Stimulated activated CD4-positive, alpha-beta T cell treated with anti-CD3 and anti-CD28 coated beads, Interleukin-15, amount 100 ng/mL, for 48 hours (primary cell): Measurements from ENCODE around the gene BRAT1.

Experiments
- DNase-seq, 2 donors: peaks; one replicate each; pipeline ENCODE4 v3.0.0-alpha.2; 2020; ENCODE audit warnings: low read depth in 2 of 2

BRAT1 gene

DNA sequence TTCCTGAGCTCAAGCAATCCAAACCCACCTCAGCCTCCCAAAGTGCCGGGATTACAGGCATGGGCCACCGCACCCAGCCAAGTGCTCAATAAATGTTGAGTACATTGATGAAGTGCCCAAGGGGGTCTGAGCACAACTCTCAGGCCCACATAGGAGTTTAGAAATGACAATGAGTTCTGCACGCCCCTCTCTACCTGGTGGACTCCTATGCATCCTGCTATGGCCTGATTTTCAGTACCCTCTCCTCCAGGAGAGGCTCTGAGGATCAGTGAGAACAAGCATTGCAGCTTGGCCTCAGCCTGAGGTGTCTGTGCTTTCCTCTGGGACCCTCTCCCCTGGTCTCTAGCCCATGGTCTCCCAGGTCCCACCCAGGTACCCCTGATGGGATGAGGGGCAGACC is 58.3 kb downstream of the BRAT1 start:
- DNase-seq, result no peak

DNA sequence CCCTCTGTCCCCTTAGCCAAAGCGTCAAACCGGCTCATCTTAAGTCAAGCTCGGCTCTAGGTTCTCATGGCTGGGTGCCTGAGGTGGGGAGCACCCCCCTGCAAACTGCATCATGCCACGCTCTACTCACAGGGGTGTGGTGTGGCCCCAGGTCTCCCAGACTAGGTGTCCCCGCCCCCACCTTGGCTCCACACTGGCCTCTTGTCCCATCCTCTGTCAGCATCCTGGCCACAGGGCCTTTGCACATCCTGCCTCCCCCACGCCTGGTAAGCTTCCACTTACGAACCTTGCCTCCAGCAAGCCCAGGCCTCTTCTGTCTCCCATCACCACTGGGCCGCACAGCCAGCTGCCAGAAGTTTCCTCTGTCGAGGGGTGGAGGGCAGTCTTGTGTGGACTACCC is 58.9 kb downstream of the BRAT1 start:
- no peak for DNase-seq

DNA sequence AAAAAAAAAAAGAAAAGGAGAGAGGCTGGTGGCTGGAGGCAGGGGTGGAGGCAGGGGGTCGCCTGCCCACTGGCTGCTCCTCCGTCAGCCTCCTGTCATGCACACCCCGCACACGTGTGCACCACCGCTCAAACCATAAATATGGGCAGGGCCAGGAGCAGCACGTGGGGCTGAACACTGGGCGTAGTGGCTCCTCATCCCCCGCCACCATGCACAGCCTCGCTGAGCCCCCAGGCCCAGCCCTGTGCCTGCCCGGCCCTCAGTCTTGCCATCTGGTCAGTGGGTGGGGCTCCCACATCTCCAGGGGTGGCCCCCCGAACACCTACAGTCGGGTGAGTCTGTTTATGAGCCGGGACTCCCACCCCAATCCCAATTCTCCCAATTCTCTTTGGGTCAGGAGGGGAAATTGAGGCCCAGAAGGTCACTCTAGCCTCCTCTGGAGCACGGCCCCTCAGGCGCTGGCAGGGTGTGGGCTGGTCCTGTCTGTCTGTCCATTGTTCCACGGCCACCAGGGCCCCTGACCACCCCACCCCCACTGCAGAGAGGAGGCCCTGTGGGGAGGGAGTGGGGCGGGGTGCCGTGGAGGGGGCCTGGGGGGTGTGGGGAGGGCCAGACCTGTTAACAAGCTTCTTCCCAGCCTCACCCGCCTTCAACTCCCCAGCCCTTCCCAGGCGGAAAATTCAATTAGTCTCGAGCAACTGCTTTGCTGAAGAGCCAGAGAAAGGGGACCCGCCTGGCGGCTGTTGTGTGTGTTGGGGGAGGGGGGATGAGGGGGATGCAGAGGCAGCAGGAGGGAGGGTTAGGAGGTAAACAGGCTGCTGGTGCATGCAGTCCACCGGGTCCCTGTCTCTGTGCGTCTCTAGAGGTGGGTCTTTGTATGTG is 59.7 kb downstream of the BRAT1 start:
- no peak for DNase-seq

DNA sequence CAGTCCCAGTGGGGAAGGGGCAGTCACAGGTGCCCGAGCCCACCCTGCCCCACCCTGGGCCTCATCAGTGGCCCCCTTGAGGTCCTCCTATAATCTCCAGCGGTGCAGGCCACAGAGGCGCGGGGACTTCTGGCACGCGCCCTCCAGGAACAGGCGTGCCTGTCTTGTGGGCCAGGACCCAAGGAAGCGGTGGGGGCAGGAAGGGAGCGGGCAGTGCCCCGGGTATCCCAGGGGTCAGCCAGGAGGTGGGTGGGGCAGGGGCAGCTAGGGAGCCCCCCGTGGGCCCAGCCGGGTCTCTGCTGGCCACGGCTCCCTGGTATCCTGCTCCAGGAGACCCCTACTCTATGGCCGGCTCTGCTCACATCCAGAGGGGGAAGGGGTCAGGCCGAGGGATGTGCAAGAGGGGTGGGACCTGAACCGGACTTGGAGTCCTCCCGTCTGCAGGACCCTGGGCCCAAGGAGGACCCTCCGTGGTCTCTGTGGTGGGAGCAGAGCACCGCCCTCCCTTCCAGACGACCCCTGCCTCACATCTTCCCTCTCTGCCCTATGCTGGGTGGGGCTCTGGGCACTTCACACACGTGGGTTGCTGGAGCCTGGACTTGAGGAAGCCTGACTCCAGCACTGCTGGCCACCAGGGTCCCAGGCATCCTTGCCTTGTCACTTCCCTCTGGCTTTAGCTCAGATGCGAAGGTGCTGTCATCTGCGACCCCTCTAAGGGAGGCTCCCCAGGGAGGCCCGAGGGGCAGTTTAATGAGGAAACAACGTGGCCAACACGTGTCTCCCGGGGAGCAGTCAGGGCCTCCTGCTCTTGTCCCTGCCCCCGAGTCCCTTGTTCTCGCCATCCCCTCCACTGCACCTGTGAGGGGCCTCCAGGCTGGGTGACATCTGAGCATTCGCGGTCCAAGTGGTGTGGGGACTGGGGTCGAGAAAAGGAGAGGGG is 60.9 kb downstream of the BRAT1 start:
- no peak for DNase-seq

DNA sequence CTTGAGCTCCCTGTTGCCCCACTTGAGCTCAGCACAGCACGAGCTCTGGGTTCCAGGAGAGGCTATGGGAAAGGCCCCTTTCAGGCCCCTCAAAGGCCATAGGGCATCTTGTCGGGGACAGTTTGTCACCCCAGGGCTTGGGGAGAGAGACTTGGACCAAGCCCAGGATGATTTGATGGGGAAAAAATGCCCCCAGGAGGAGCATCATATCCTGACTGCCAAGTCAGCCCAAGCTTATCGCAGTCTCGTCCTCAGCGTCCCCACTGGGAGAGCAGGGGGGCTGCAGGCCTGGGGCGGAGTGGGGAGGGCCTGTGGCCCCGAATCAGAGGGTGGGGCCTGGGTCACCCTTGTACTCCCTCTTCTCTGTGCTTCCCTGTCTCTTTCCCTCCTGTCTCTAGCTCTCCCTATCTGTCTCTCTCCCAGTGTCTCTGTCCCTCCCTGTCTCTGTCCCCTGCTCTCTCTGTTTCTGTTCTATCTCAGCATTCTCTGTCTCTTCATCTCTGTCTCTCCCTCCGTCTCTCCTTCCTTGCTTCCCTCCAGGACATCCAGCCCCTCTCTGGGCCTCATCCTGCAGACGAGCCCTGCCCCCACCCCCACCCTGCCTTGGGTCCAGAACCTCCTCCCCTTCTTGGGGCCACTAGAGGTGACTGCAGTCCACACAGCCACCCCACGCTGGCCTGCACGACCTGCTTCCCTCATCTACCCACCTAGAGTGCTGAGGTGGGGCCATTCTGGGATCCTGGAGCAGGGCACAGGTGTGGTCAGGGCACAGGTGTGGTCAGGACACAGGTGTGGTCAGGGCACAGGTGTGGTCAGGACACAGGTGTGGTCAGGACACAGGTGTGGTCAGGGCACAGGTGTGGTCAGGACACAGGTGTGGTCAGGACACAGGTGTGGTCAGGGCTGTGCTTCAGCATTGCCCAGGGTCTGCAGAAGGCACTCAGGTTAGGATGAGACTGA is 61.8 kb downstream of the BRAT1 start:
- no peak for DNase-seq

DNA sequence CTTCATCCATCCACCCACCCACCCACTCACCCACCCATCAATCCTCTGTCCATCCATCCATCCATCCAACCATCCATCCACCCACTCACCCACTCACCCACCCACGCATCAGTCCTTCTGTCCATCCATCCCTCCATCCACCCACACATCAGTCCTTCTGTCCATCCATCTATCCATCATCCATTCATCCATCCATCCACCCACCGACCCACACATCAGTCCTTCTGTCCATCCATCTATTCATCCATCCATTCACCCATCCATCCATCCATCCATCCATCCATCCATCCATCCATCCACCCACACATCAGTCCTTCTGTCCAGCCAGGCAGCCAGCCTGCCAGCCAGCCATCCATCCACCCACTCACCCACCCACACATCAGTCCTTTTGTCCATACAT is 63.3 kb downstream of the BRAT1 start:
- DNase-seq, result no peak

DNA sequence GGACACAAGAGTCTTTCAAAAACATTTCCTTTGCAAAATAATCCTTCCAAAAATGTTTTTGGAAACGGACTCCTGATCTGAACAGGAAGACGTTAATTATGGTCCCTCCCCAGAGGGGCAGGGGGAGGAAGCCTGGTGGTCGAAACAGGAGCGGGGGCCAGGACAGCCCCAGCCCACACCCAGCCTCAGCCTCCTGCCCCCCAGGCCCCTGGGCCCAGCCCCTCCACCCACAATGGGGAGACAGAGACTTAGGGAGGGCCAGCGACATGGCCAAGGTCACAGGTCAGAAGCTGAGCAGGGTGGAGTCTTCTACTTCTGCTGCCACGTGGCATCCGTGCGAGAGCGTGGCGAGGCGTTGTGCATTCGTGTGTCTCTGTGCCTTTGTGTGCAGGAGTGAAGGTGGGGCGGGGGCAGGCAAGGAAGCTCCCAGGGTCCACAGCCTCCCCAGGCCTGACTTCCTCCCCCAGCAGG is 65.1 kb downstream of the BRAT1 start:
- DNase-seq, result no peak

DNA sequence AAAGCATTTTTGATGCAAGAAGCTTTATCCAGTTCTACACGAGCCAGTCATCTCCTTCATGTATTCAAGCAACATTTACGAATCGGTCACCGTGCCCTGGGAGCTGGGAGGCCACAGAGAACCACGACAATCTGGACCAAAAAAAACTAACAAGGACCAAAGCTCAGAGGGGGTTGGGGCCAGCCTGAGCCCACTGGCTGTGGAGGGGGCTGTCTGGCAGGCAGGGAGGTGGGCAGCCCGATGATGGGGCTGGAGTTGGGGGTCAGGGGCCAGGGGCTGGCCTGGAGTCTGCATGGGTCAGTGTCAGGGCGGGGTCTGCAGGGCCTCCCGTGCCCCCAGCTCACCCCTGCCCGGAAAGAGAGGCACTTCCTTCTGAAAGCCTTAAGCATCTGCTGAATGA is 66.6 kb downstream of the BRAT1 start:
- no peak for DNase-seq

DNA sequence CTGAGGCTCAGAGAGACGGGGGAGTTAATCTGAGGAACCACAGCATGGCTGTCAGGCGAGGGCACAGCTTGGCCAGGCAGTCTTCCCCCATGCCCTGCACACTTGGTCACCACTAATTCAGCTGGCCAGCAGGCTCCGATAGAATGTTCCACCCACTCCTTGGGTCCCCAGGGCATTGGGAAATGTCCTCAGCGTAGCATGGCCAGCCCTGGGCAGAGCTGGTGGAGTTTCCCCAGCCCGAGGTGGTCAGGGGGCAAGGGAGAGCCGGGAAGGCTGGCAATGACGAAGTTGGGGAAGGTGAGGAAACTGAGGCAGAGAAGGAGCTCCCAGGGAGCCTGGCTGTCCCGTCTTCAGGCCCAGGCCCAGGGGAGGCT is 67.1 kb downstream of the BRAT1 start:
- DNase-seq, result no peak
